GM23248 (cell line): ENCODE results near the gene RIN1.

Source experiments
- EZH2 ChIP-seq: fragments of 200-600 bp; sonication (generic); IDR thresholded peaks from 2 replicates; pipeline ENCODE4 v1.6.1; 2018; ENCODE audit warnings: antibody characterized with exemption, mild to moderate bottlenecking; ENCODE audit not compliant: insufficient read depth, poor library complexity, severe bottlenecking
- EZH2phosphoT487 ChIP-seq: fragments of 200-600 bp; sonication (generic); IDR thresholded peaks from 2 replicates; pipeline ENCODE4 v1.6.1; 2018; ENCODE audit warnings: antibody characterized with exemption, moderate library complexity, mild to moderate bottlenecking, low read depth; ENCODE audit not compliant: insufficient read depth

DNA sequence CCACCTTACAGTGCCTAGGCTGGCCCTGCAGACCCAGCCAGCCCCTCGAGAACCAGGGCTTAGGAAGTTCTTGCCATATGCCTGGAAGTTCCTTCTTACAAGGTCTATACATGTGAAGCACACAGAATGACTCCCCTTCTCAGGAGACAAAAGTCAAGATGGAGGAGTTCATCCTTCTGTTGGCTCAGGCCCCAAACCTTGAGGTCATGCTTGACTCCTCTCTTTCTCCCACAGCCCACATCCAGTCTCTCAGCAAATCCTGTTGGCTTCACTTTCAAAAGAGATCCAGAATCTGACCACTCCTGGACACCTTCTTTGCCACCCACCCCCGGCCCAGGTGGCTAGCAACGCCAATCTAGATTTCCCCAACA is 17.6 kb downstream of the RIN1 start:
- TF ChIP-seq EZH2 (no peak), EZH2phosphoT487 (no peak)
